NCI-H446 (cell line): Measurements from ENCODE around the gene TES.

Experiments
- DNase-seq, 2 experiments: peaks; one replicate each; lab custom pipeline; 2025; lab: John Stamatoyannopoulos, UW

Gene TES

DNA sequence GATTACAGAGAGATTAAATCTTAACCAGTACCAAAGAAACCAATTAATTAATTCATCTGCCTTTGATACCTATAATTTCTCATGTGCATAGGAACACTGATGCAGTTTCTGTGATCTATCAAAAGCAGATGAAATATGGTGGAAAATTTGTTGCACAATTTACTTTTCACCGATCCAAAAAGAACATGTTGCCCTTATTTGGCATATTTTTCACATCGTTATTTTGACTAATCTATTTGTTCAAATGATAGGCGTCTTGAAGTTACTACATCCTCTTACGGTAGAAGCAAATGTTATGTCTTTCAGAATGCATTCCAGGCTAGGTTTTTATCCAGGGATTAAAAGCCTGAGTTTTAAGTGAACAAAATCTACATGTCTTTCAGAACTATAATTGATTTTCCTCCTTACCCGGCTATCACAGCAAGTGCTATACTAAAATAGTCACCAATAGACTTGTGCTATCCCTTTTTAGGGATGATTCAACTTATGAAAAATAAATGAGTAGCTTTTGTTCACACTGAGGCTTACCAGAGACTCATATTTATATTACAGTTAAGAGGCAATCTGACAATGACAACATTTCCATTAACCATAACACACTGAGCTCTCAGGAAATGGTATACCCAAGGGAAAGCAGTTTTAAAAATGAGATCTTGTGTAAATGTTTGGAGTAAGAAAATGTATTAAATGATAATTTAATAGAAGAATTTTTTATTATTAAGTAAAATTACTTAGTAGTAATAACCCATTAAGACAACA lies 16.8 kb upstream of the TES start:
- no peak for DNase-seq

GRCh38 chr7:116194115-116194514 lies 16.2 kb upstream of the TES start:
- DNase-seq: no peak

DNA sequence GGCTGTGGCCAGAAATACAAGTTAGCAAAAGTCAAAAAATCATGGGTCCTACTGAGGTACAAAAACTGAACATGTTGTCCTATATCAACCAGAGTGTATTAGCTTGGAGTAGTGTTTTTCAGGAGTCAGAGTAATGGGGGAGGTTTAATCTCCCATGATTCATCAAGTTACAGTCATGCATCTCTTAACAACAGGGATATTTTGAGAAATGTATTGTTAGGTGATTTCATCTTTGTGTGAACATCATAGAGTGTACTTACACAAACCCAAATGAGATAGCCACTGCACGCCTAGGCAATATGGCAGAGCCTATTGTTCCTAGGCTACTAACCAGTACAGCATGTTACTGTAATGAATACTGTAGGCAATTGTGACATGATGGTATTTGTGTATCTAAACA lies 14.9 kb upstream of the TES start:
- DNase-seq: no peak

DNA sequence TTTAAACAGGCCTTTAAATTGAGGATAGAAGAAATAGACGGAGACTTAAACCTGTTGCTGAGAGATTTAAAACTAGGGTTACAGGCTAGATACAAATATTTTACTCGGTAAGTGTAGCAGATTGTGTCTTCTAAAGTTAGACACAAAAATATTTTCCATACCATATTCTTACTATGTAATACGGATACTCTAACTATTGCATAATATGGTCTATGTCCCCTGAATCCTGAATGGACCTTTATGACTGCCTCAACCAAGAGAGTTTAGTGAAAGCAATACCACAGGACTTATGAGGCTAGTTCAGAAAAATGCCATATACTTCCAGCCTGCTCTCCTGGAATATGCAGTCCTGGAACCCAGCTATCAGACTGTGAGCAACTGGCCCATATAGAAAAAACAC lies 13.4 kb upstream of the TES start:
- DNase-seq: no peak

- no peak for DNase-seq
Measured at GRCh38 chr7:116197360-116197759, 13.0 kb upstream of the TES start.

DNA sequence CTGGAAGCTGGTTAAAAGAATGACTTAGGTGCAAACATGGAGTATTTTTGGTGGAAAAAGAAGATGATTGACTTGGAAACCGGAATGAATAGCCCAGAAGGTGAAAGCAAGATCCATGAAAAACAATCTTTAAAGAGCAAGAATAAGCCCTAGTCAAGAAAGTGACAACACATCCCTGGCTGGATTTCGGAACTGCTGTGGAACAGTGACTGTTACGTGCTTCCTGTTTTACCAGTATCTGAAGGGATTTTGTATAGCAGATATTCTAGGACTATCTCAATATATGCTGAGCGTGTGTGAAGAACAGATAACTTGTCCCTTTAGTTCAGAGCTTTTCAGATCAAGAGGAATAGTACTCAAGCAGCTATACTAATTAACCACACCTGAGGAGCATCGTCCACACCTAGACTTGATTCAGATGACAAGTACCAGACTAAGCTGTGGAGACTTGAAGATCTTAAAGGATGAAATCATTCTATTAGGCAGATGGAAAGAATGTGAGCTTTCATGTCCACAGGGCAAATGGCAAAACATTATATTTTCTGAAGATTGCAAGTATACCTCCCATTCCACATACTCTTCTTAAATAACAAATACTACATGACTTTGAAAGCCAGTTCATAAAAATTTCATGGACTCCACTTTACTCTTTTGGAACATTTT lies 11.5 kb upstream of the TES start:
- DNase-seq: no peak

- DNase-seq: no peak
Measured at GRCh38 chr7:116200963-116201362, 9.4 kb upstream of the TES start.

GRCh38 chr7:116206141-116206540 lies 4.2 kb upstream of the TES start:
- no peak for DNase-seq

GRCh38 chr7:116208919-116209318 lies 1.4 kb upstream of the TES start:
- DNase-seq: no peak

GRCh38 chr7:116209561-116210070 lies 723 bp upstream of the TES start:
- DNase-seq: no peak

DNA sequence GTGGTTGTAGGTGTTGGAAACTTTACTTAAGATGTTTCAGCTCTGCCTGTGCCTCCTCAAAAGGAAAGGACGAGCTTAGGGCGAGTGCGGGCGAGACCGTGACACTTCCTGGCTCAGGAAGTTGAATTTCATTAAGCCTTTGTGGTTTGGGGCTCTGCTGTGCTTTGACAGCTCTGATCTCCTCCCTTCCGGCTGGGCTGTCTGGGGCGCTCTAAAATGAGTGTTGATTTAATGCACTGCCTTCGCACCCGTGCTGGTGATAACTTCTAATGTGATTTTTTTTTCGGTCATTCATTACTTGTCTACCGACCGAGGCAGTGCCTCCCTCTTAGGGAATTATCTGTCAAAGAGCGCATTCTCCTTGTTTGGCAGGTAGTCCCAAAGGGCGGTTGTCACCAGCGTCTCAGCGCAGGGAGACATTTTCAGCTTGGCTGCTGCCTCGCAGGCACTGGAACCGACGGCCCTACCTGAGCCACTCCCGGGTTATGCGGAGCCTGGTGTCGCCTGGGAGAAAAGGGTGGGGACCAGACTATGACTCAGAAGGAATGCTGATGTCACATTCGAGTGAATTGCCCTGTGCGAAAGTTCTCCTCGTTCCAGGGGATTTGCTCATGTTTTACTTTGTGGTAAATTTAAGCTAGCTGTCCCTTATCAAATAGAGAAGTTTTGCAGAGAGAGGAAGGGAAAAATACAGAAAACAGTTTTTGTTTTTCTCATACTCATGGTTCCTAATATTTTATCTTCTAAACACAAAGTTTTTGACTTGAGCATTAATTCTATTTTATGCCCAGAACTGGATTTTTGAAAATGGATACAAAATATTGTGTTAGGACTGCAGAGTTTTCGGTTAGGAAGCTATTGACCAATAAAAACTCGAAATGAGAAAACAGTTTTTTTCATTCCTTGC lies 920 bp downstream of the TES start:
- DNase-seq: no peak

DNA sequence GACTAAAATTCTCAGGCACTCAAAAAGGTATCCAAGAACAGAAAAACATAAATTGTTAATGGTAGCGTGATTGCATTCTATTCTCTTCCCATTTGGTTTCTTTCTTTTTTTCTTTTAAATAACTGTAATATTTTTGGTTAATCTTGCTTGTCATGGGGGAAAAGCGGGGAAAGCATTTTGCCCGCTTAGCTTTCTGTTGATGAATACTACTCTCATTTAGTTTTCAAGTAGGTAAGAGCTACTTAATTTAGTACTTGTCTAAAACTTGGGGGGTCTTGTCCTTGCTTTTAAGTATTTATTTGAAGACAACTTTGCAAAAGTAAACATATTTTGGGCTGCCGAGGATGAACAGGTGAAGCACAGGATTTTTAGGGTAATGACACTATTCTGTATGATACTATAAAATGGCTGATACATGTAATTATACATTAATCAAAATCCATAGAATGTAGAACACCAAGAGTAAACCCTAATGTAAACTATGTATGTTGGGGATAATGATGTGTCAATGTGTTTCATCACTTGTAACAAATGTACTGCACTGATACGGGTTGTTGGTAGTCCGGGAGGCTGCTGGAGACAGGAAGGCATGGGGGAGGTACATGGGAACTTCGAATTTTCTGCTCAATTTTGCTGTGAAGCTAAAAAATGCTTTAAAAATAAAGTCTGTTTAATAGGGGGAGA lies 1.7 kb downstream of the TES start:
- no peak for DNase-seq

DNA sequence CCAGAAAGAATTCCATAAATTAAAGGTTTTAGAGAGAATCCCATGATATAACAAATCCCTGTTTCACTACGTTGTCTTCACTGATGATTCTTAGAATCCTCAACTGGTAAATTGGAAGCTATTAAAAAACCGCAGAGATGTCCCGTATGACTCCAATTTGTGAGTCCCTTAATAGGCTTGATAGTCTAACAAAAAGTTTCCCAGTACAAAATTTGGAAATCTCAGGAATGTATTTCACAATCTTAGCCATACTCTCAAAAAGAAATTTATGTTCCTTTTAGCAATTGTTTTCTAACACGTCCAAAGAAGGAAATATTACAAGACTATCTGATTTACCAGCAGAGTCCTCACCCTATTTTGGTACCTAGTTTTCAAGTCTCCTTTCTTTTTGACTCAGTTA lies 2.5 kb downstream of the TES start:
- DNase-seq: no peak

GRCh38 chr7:116213361-116214130 lies 3.2 kb downstream of the TES start:
- no peak for DNase-seq

- DNase-seq: no peak
Measured at GRCh38 chr7:116214921-116215320, 4.6 kb downstream of the TES start.

- DNase-seq: no peak
Measured at GRCh38 chr7:116215551-116215950, 5.2 kb downstream of the TES start.

GRCh38 chr7:116216956-116217571 lies 6.7 kb downstream of the TES start:
- no peak for DNase-seq

DNA sequence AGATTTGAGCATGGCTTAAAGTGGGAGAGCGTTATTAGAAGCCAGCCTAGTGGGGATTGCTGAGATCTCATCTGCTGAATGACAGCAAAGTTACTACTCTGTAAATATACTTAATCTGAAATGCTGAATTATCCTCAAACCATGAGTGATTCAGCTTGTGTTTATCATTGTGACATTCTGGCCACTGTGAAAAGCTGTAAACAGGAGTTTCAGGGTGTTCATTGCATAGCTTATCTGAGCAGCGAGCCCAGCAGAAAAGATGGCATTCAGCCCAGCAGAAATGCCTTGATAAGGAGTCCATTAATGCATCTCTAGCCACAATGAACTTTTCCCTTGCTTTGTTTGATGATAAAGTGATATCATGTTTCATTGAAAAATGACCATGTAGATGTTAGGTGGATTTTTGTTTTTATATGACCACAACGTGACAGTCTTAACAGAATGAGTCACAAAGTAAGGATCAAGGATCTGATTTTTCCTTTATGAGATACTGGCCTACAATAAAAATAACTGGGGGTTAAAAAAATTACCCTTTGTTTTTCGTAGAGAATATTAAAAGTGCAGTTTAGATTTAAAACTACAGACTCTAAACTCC lies 7.8 kb downstream of the TES start:
- no peak for DNase-seq

DNA sequence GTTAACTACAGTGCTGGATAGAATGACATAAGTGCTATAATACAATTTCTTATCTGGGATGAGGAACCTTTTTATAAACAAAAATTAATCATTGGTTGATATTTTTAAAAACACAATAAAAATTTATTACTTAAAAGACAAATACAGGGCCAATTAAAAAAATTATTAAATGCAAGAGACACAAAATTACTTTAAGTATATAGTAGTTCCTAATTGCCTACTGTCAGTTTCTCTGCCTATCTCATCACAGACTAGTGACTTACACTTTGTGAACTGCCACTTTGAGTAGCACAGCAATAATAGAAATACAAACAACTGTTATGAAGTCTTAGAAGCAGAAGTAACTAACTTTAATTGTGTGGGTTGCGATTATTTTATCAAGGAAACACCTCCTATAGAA lies 8.4 kb downstream of the TES start:
- DNase-seq: no peak

- DNase-seq: no peak
Measured at GRCh38 chr7:116219288-116219687, 8.9 kb downstream of the TES start.
